OCI-LY7 (cell line): ENCODE measurements around the gene PITX3. TPM values are rescaled to one million over a fixed set of nuclear protein-coding genes. Genes with fewer than 3 reads are reported as not detected.

Experiments used
- BruUV-seq: library from RNA; stranded (reverse); fragments of 400-500 nt; replicated peaks from 2 replicates; lab custom pipeline; 2021; lab: Mats Ljungman, UMichigan
- CTCF ChIA-PET: fragments of 300-600 bp; sonication (Branson Sonifier 250); formaldehyde crosslinking; loops from one replicate; lab custom pipeline; 2022; ENCODE audit warnings: antibody characterized with exemption; ENCODE audit not compliant: unreplicated experiment; lab: Charles Lee
- POLR2A ChIA-PET: fragments of 300-600 bp; sonication (Branson Sonifier 250); formaldehyde crosslinking; loops from one replicate; lab custom pipeline; 2022; ENCODE audit warnings: antibody characterized with exemption; lab: Charles Lee
- DNase-seq: peaks from one replicate; pipeline ENCODE4 v3.0.0-alpha.2; 2015; ENCODE audit warnings: low spot score
- H2AFZ ChIP-seq: fragments of 200-600 bp; sonication (generic), shearing (Covaris generic); 2 replicates; pipeline ENCODE4 v1.6.1; 2014; ENCODE audit warnings: mild to moderate bottlenecking, antibody characterized with exemption, low read length, moderate library complexity
- H3K27ac ChIP-seq: fragments of 200-600 bp; sonication (generic); 2 replicates; pipeline ENCODE4 v1.5.1; 2014; ENCODE audit warnings: mixed run types, low read depth, mild to moderate bottlenecking, moderate library complexity, low read length, inconsistent platforms; ENCODE audit not compliant: poor library complexity, severe bottlenecking
- H3K36me3 ChIP-seq: fragments of 200-600 bp; sonication (generic); 2 replicates; pipeline ENCODE4 v1.6.1; 2014; ENCODE audit warnings: mild to moderate bottlenecking, antibody characterized with exemption, low read length, moderate library complexity, mixed read lengths; ENCODE audit not compliant: insufficient read depth
- H3K4me1 ChIP-seq: fragments of 200-600 bp; sonication (generic); 2 replicates; pipeline ENCODE4 v1.5.1; 2014; ENCODE audit warnings: mild to moderate bottlenecking, low read length; ENCODE audit not compliant: insufficient read depth, poor library complexity, severe bottlenecking
- H3K4me2 ChIP-seq: fragments of 200-600 bp; sonication (generic); 2 replicates; pipeline ENCODE4 v1.6.1; 2014; ENCODE audit warnings: mild to moderate bottlenecking, low read length
- H3K4me3 ChIP-seq: fragments of 200-600 bp; sonication (generic); 2 replicates; pipeline ENCODE4 v1.5.1; 2014; ENCODE audit warnings: mild to moderate bottlenecking, low read depth, low read length; ENCODE audit not compliant: poor library complexity, severe bottlenecking
- H3K79me2 ChIP-seq: fragments of 200-600 bp; sonication (generic); 2 replicates; pipeline ENCODE4 v1.6.1; 2016; ENCODE audit warnings: low read depth, mild to moderate bottlenecking, low read length, moderate library complexity, mixed read lengths; ENCODE audit not compliant: insufficient read depth
- H3K9me2 ChIP-seq: fragments of 200-600 bp; sonication (generic); 2 replicates; pipeline ENCODE4 v1.6.1; 2016; ENCODE audit warnings: mild to moderate bottlenecking, low read length, mixed read lengths; ENCODE audit not compliant: insufficient read depth
- H3K9me3 ChIP-seq: fragments of 200-600 bp; sonication (generic); 2 replicates; pipeline ENCODE4 v1.6.1; 2014; ENCODE audit warnings: mild to moderate bottlenecking, mixed run types, low read length, mixed read lengths
- H4K20me1 ChIP-seq: fragments of 200-600 bp; sonication (generic); 2 replicates; pipeline ENCODE4 v1.6.1; 2014; ENCODE audit warnings: mild to moderate bottlenecking, antibody characterized with exemption, low read length, moderate library complexity, mixed read lengths; ENCODE audit not compliant: insufficient read depth
- CTCF ChIP-seq: fragments of 200-600 bp; sonication (generic); conservative IDR thresholded peaks from 2 replicates; pipeline ENCODE4 v1.5.1; 2014; ENCODE audit warnings: mild to moderate bottlenecking, antibody characterized with exemption, low read length, moderate library complexity, mixed read lengths
- EZH2phosphoT487 ChIP-seq: fragments of 200-600 bp; sonication (generic); IDR thresholded peaks from 2 replicates; pipeline ENCODE4 v1.6.1; 2018; ENCODE audit warnings: low read depth, borderline replicate concordance, mild to moderate bottlenecking, mixed run types, antibody characterized with exemption, low read length, moderate library complexity, mixed read lengths
- intact Hi-C: fragments of 100-400 bp; cut with micrococcal nuclease; formaldehyde crosslinking; loops from one replicate; pipeline ENCODE4 v1.10.0; 2022; ENCODE audit not compliant: unreplicated experiment
- total RNA-seq, 2 experiments: library from RNA; depleted of rRNA in 1 of 2; stranded (reverse); fragments of >200 nt in 1 of 2; shearing (Covaris generic) in 1 of 2; gene quantifications; 2 replicates each; pipeline ENCODE4 v1.2.3, GENCODE V29; 2014 to 2022

Gene PITX3
- total RNA-seq, 2 experiments from 2014 or later = not detected

GRCh38 chr10:102283890-102284289, 42.6 kb upstream of the PITX3 start:
- no peak for DNase-seq
- intact Hi-C loops = no loop called here
- no peak overlapping the region for H3K27ac ChIP-seq
- no peak overlapping the region for H3K4me2 ChIP-seq
- no peaks in the 10 kb centered on the region for H3K9me2 ChIP-seq
- H3K4me3 ChIP-seq = no peak overlapping the region
- POLR2A ChIA-PET = interaction anchor here (0.9 to 1.1 kb wide), 2 partner anchors 16 to 39 kb away, joined by 3 read pairs; no protein-coding TSS in a partner anchor
- no peak overlapping the region for H2AFZ ChIP-seq
- no peaks in the 10 kb centered on the region for H4K20me1 ChIP-seq
- H3K9me3 ChIP-seq = no peaks in the 10 kb centered on the region
- H3K79me2 ChIP-seq = no peaks in the 10 kb centered on the region
- TF ChIP-seq EZH2phosphoT487 (no peak), CTCF (no peak)
- H3K4me1 ChIP-seq = peaks cover 14% of the 10 kb centered on the region
- no TSS peak for BruUV-seq
- CTCF ChIA-PET = no interaction called here
- H3K36me3 ChIP-seq = peaks cover 9% of the 10 kb centered on the region; the same call in 1 of the 2 replicates

- Histone ChIP-seq H3K9me3 (no peaks in the 10 kb centered on the region), H4K20me1 (0 out of 2 replicates have a peak, but pooled peaks cover 3% of the 10 kb centered on the region)
- CTCF ChIA-PET = no interaction called here
These were observed 42.2 kb upstream of the PITX3 start for GRCh38 chr10:102283488-102283887.

More at GRCh38 chr10:102283488-102283887, 42.2 kb upstream of the PITX3 start:
- no TSS peak for BruUV-seq
- H3K4me2 ChIP-seq = no peak overlapping the region
- H2AFZ ChIP-seq = no peak overlapping the region
- TF ChIP-seq EZH2phosphoT487 = no peak
- no peak for TF ChIP-seq CTCF
- DNase-seq = no peak
- peaks cover 9% of the 10 kb centered on the region; the same call in 1 of the 2 replicates for H3K36me3 ChIP-seq
- no peak overlapping the region for H3K27ac ChIP-seq
- intact Hi-C loops = no loop called here
- peaks cover 14% of the 10 kb centered on the region for H3K4me1 ChIP-seq
- H3K4me3 ChIP-seq = no peak overlapping the region
- H3K79me2 ChIP-seq = no peaks in the 10 kb centered on the region
- POLR2A ChIA-PET = interaction anchor here (0.9 kb wide), 1 partner anchor 17 kb away, joined by 3 read pairs; no protein-coding TSS in a partner anchor
- H3K9me2 ChIP-seq = no peaks in the 10 kb centered on the region
